H7 (cell line): ENCODE data around the gene ZNF683. TPM values are rescaled to one million over a fixed set of nuclear protein-coding genes. Genes with fewer than 3 reads are reported as not detected.

ENCODE experiments used
- DNase-seq: peaks from one replicate; pipeline ENCODE4 v3.0.0; 2012
- H3K27me3 ChIP-seq: 2 replicates; pipeline ENCODE4 v1.6.0; 2011; ENCODE audit warnings: mild to moderate bottlenecking, low read length; ENCODE audit not compliant: control insufficient read depth, insufficient read depth
- H3K36me3 ChIP-seq: replicated peaks from 2 replicates; pipeline ENCODE4 v1.5.1; 2011; ENCODE audit warnings: low read length; ENCODE audit not compliant: control insufficient read depth, insufficient read depth
- H3K4me3 ChIP-seq: 2 replicates; pipeline ENCODE4 v1.5.1; 2011; ENCODE audit warnings: low read depth, mild to moderate bottlenecking, control low read depth, low read length, moderate library complexity; ENCODE audit not compliant: insufficient read depth
- total RNA-seq: library from RNA; depleted of rRNA; stranded (reverse); fragments of >200 nt; shearing (Covaris generic); gene quantifications from 2 replicates; pipeline ENCODE4 v1.2.3, GENCODE V29; 2014; rRNA removed

ZNF683 gene
- total RNA-seq, 1 experiment from 2014 or later, result not detected

GRCh38 chr1:26324550-26324949 lies 48.0 kb downstream of the ZNF683 start:
- H3K27me3 ChIP-seq, result no peaks in the 10 kb centered on the region
- H3K36me3 ChIP-seq, result peaks cover 20% of the 10 kb centered on the region
- no peak overlapping the region for H3K4me3 ChIP-seq
- no peak for DNase-seq

DNA sequence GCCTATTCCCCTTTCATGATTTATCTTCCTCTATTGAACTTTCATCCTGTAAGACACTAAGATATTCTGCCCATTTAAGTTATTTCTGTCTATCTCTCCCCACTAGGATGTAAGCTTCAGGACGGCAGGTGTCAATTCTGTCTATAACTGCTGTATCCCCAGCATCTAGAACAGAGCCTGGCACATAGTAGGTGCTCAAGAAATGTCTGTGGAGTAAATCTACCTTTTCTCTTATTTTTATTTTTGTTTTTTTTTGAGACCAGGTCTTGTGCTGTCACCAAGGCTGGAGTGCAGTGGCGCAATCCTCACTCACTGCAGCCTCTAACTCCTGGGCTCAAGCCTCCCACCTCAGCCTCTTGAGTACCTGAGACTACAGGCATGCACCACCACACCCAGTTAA lies 49.2 kb downstream of the ZNF683 start:
- Histone ChIP-seq H3K4me3 (no peak overlapping the region), H3K27me3 (no peaks in the 10 kb centered on the region), H3K36me3 (peaks cover 20% of the 10 kb centered on the region)
- no peak for DNase-seq

GRCh38 chr1:26322042-26322331 lies 50.6 kb downstream of the ZNF683 start:
- H3K27me3 ChIP-seq, result no peaks in the 10 kb centered on the region
- peak; percentile 61 for DNase-seq
- H3K4me3 ChIP-seq, result no peak overlapping the region
- peaks cover 20% of the 10 kb centered on the region for H3K36me3 ChIP-seq

GRCh38 chr1:26321315-26322041 lies 51.1 kb downstream of the ZNF683 start:
- H3K27me3 ChIP-seq, result no peaks in the 10 kb centered on the region
- peak; percentile 95 for DNase-seq
- H3K4me3 ChIP-seq, result no peak overlapping the region
- H3K36me3 ChIP-seq, result peaks cover 20% of the 10 kb centered on the region

DNA sequence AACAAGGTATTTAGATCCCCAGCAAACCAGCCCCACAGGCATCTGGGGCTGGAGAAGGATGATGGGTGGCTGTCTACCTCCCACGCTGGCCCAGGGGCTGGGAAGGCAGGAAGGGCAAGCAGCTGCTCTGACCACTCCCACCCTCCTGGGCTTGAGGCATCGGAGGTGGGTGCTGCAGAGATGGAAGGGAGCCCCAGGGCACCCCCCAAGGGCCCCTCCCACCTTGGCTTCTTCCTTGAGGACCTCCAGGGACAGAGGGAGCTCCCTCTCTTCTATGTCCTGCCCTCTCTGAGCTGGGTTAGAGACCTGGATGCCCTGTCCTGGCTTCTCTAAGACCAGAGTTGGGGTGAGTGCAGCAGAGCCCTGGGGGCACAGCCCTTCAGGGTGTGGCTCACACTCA lies 51.7 kb downstream of the ZNF683 start:
- Histone ChIP-seq H3K36me3 (peaks cover 20% of the 10 kb centered on the region), H3K27me3 (no peaks in the 10 kb centered on the region), H3K4me3 (no peak overlapping the region)
- DNase-seq, result no peak

- peak; percentile 33 for DNase-seq
- H3K27me3 ChIP-seq, result no peaks in the 10 kb centered on the region
- peaks cover 9% of the 10 kb centered on the region for H3K36me3 ChIP-seq
- no peak overlapping the region for H3K4me3 ChIP-seq
Measured at GRCh38 chr1:26318338-26319064, 54.0 kb downstream of the ZNF683 start.

GRCh38 chr1:26317612-26318337 lies 54.8 kb downstream of the ZNF683 start, which contains the start of gene CD52:
TSS of gene CD52 (plus strand) at chr1:26317958. CDS start at chr1:26318018, 60 bp downstream.
- no peak within 1 kb of the TSS for H3K4me3 ChIP-seq
- no peaks in the 10 kb centered on the region for H3K27me3 ChIP-seq
- H3K36me3 ChIP-seq, result peaks cover 9% of the 10 kb centered on the region
- DNase-seq, result peak; percentile 86

DNA sequence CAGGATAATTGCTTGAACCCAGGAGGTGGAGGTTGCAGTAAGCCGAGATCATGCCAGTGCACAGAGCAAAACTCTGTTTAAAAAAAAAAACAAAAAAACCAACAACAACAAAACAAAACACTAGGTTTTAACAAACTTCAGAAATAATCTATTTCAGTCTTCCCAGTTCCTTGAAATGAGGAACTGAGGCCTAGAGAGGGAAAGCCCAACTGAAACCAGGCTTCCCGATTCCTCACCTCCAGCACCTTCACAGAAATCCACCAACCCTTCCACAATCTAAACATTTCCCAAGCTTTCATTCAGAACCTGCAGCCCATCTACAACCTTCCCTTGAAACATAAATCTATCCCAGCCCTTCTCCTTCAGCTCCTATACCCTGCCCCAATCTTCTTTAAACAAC lies 55.4 kb downstream of the ZNF683 start:
- H3K27me3 ChIP-seq, result no peaks in the 10 kb centered on the region
- peaks cover 6% of the 10 kb centered on the region for H3K36me3 ChIP-seq
- DNase-seq, result no peak
- H3K4me3 ChIP-seq, result no peak overlapping the region

- H3K27me3 ChIP-seq, result no peaks in the 10 kb centered on the region
- H3K36me3 ChIP-seq, result peaks cover 4% of the 10 kb centered on the region
- DNase-seq, result peak; percentile 38
- H3K4me3 ChIP-seq, result no peak overlapping the region
Measured at GRCh38 chr1:26315874-26316850, 56.4 kb downstream of the ZNF683 start.

- DNase-seq, result no peak
- H3K36me3 ChIP-seq, result no peaks in the 10 kb centered on the region
- H3K27me3 ChIP-seq, result no peaks in the 10 kb centered on the region
- no peak overlapping the region for H3K4me3 ChIP-seq
Measured at GRCh38 chr1:26314501-26314900, 58.0 kb downstream of the ZNF683 start.

Other genes with a start within 250 kb of the ZNF683 start
- 1.00 and 2.7 TPM in 2 replicates for gene FAM110D, start 213.7 kb downstream of the ZNF683 start, total RNA-seq
- not detected in 2 replicates for gene C1orf232, start 203.8 kb downstream of the ZNF683 start, total RNA-seq
- 32.8 and 59.0 TPM in 2 replicates for gene ZNF593, start 202.8 kb downstream of the ZNF683 start, total RNA-seq
- gene ZNF593OS, start 200.9 kb downstream of the ZNF683 start, total RNA-seq, result 0.22 TPM in 1 of 2 replicates, not detected in the other
- 21.7 and 23.1 TPM in 2 replicates for gene CNKSR1, start 195.3 kb downstream of the ZNF683 start, total RNA-seq
- 0.10 and 0.33 TPM in 2 replicates for gene CATSPER4, start 182.1 kb downstream of the ZNF683 start, total RNA-seq
- gene CEP85, start 138.6 kb downstream of the ZNF683 start, total RNA-seq, result 60.1 and 69.7 TPM in 2 replicates
- gene SH3BGRL3, start 92.7 kb downstream of the ZNF683 start, total RNA-seq, result 40.8 and 56.7 TPM in 2 replicates
- gene UBXN11, start 66.1 kb downstream of the ZNF683 start, total RNA-seq, result 13.4 and 14.6 TPM in 2 replicates
- gene CD52, start 54.8 kb downstream of the ZNF683 start, total RNA-seq, result 5.1 and 8.3 TPM in 2 replicates
- gene CRYBG2, start 18.6 kb downstream of the ZNF683 start, total RNA-seq, result 7.9 and 8.7 TPM in 2 replicates
- 863 and 868 TPM in 2 replicates for gene LIN28A, start 38.1 kb upstream of the ZNF683 start, total RNA-seq
- 52.9 and 60.0 TPM in 2 replicates for gene DHDDS, start 59.6 kb upstream of the ZNF683 start, total RNA-seq
- 488 and 543 TPM in 2 replicates for gene HMGN2, start 99.7 kb upstream of the ZNF683 start, total RNA-seq
- 101 and 121 TPM in 2 replicates for gene RPS6KA1, start 157.0 kb upstream of the ZNF683 start, total RNA-seq